HEK293 (cell line): ENCODE results near the gene KIAA0513.

ENCODE experiments used
- CTCF ChIA-PET: fragments of 350-600 bp; formaldehyde crosslinking; extraction: SDS; loops from one replicate; lab custom pipeline; 2021; ENCODE audit warnings: antibody characterized with exemption; lab: Yijun Ruan, JAX
- POLR2A ChIA-PET: fragments of 300-600 bp; formaldehyde crosslinking; extraction: SDS; loops from one replicate; lab custom pipeline; 2020; ENCODE audit warnings: antibody characterized with exemption, inconsistent platforms; lab: Yijun Ruan, JAX
- H3K27ac ChIP-seq: fragments of 200-500 bp; sonication (Bioruptor generic); 2 replicates; pipeline ENCODE4 v1.5.1; 2014; ENCODE audit warnings: low read depth, low read length, control low read depth, inconsistent platforms; ENCODE audit errors: extremely low read depth
- H3K36me3 ChIP-seq, 2 experiments: fragments of 200-500 bp in 1 of 2; sonication (Bioruptor generic) in 1 of 2; 1 replicate in 1 of 2; 2 replicates in 1 of 2; pipeline ENCODE4 v1.5.1; 2014 to 2017; ENCODE audit warnings: inconsistent platforms in 2 of 2, low read length in 2 of 2; ENCODE audit not compliant: control insufficient read depth in 2 of 2, insufficient read depth in 1 of 2
- H3K4me1 ChIP-seq: fragments of 200-500 bp; sonication (Bioruptor generic); 2 replicates; pipeline ENCODE4 v1.5.1; 2014; ENCODE audit warnings: mild to moderate bottlenecking, low read length, inconsistent platforms; ENCODE audit not compliant: control insufficient read depth, insufficient read depth
- H3K4me3 ChIP-seq: 2 replicates; pipeline ENCODE4 v1.5.1; 2011; ENCODE audit warnings: low read depth, mild to moderate bottlenecking, control low read depth, low read length, moderate library complexity
- H3K9me3 ChIP-seq: fragments of 200-500 bp; sonication (Bioruptor generic); 2 replicates; pipeline ENCODE4 v1.5.1; 2014; ENCODE audit warnings: low read depth, low read length, inconsistent platforms; ENCODE audit not compliant: control insufficient read depth, insufficient read depth
- CTCF ChIP-seq: fragments of 450-650 bp; formaldehyde crosslinking; IDR thresholded peaks from 2 replicates; pipeline ENCODE4 v1.5.1; 2016; ENCODE audit warnings: missing biosample characterization, missing genetic modification characterization
- EGR2 ChIP-seq: fragments of 450-650 bp; formaldehyde crosslinking; IDR thresholded peaks from 2 replicates; pipeline ENCODE4 v1.5.1; 2016; ENCODE audit warnings: low read depth, missing biosample characterization, missing genetic modification characterization
- GLIS2 ChIP-seq: fragments of 450-650 bp; formaldehyde crosslinking; IDR thresholded peaks from 2 replicates; pipeline ENCODE4 v1.5.1; 2016; ENCODE audit warnings: missing biosample characterization, missing genetic modification characterization
- IKZF3 ChIP-seq: fragments of 450-650 bp; IDR thresholded peaks from 2 replicates; pipeline ENCODE4 v1.5.0; 2018; ENCODE audit warnings: missing biosample characterization, mild to moderate bottlenecking, missing genetic modification characterization, moderate library complexity
- INSM2 ChIP-seq: fragments of 450-650 bp; formaldehyde crosslinking; IDR thresholded peaks from 2 replicates; pipeline ENCODE4 v1.5.1; 2016; ENCODE audit warnings: missing biosample characterization, missing genetic modification characterization
- PATZ1 ChIP-seq: fragments of 450-650 bp; formaldehyde crosslinking; IDR thresholded peaks from 2 replicates; pipeline ENCODE4 v1.5.1; 2016; ENCODE audit warnings: missing biosample characterization, missing genetic modification characterization
- SP7 ChIP-seq: fragments of 450-650 bp; formaldehyde crosslinking; IDR thresholded peaks from 2 replicates; pipeline ENCODE4 v1.5.1; 2016; ENCODE audit warnings: missing biosample characterization, missing genetic modification characterization
- ZFP41 ChIP-seq: fragments of 450-650 bp; formaldehyde crosslinking; IDR thresholded peaks from 2 replicates; pipeline ENCODE4 v1.5.1; 2016; ENCODE audit warnings: missing biosample characterization, missing genetic modification characterization, borderline replicate concordance
- ZNF184 ChIP-seq: fragments of 450-650 bp; IDR thresholded peaks from 2 replicates; pipeline ENCODE4 v1.5.1; 2018; ENCODE audit warnings: missing biosample characterization, mild to moderate bottlenecking, missing genetic modification characterization
- ZNF202 ChIP-seq: fragments of 450-650 bp; formaldehyde crosslinking; IDR thresholded peaks from 2 replicates; pipeline ENCODE4 v1.5.1; 2016; ENCODE audit warnings: missing biosample characterization, missing genetic modification characterization, borderline replicate concordance
- ZNF223 ChIP-seq: fragments of 450-650 bp; formaldehyde crosslinking; IDR thresholded peaks from 2 replicates; pipeline ENCODE4 v1.5.1; 2016; ENCODE audit warnings: missing biosample characterization, missing genetic modification characterization
- ZNF280D ChIP-seq: fragments of 450-650 bp; formaldehyde crosslinking; IDR thresholded peaks from 2 replicates; pipeline ENCODE4 v1.5.1; 2016; ENCODE audit warnings: missing biosample characterization, missing genetic modification characterization
- ZNF366 ChIP-seq: fragments of 450-650 bp; formaldehyde crosslinking; conservative IDR thresholded peaks from 2 replicates; pipeline ENCODE4 v1.5.1; 2016; ENCODE audit warnings: missing biosample characterization, missing genetic modification characterization
- ZNF404 ChIP-seq: fragments of 450-650 bp; formaldehyde crosslinking; IDR thresholded peaks from 2 replicates; pipeline ENCODE4 v1.5.1; 2017; ENCODE audit warnings: missing biosample characterization, missing genetic modification characterization
- ZNF433 ChIP-seq: fragments of 450-650 bp; formaldehyde crosslinking; IDR thresholded peaks from 2 replicates; pipeline ENCODE4 v1.5.1; 2016; ENCODE audit warnings: missing biosample characterization, missing genetic modification characterization, low read depth
- ZNF488 ChIP-seq: fragments of 450-650 bp; formaldehyde crosslinking; IDR thresholded peaks from 2 replicates; pipeline ENCODE4 v1.5.1; 2016; ENCODE audit warnings: missing biosample characterization, missing genetic modification characterization
- ZNF561 ChIP-seq: fragments of 450-650 bp; IDR thresholded peaks from 2 replicates; pipeline ENCODE4 v1.5.1; 2018; ENCODE audit warnings: missing biosample characterization, missing genetic modification characterization, borderline replicate concordance
- ZNF658 ChIP-seq: fragments of 450-650 bp; formaldehyde crosslinking; IDR thresholded peaks from 2 replicates; pipeline ENCODE4; 2016; ENCODE audit warnings: missing biosample characterization, missing genetic modification characterization
- ZNF664 ChIP-seq: fragments of 450-650 bp; formaldehyde crosslinking; IDR thresholded peaks from 2 replicates; pipeline ENCODE4 v1.5.1; 2016; ENCODE audit warnings: missing biosample characterization, missing genetic modification characterization
- ZNF785 ChIP-seq: fragments of 450-650 bp; formaldehyde crosslinking; IDR thresholded peaks from 2 replicates; pipeline ENCODE4 v1.5.1; 2016; ENCODE audit warnings: missing biosample characterization, missing genetic modification characterization
- ZSCAN30 ChIP-seq: fragments of 450-650 bp; IDR thresholded peaks from 2 replicates; pipeline ENCODE4 v1.5.1; 2018; ENCODE audit warnings: missing biosample characterization, mild to moderate bottlenecking, missing genetic modification characterization, moderate library complexity
- ZSCAN5A ChIP-seq: fragments of 450-650 bp; formaldehyde crosslinking; IDR thresholded peaks from 2 replicates; pipeline ENCODE4 v1.5.1; 2016; ENCODE audit warnings: missing biosample characterization, missing genetic modification characterization

The KIAA0513 gene

GRCh38 chr16:85064186-85064585 lies 36.6 kb downstream of the KIAA0513 start (continued):
- TF ChIP-seq ZSCAN5A (tag by site-specific recombination) (no peak), EGR2 (tag by site-specific recombination) (no peak), SP7 (no peak), ZNF561 (tag by site-specific recombination) (no peak), ZNF366 (no peak), PATZ1 (tag by site-specific recombination) (no peak)

- H3K9me3 ChIP-seq: no peaks in the 10 kb centered on the region
- ChIA-PET POLR2A (no interaction called here), CTCF (interaction anchor here (0.6 to 1.7 kb wide), 3 partner anchors 9 to 235 kb away, joined by 3 to 5 read pairs (median 4); no protein-coding TSS in a partner anchor)
- H3K4me1 ChIP-seq: no peaks in the 10 kb centered on the region
- H3K36me3 ChIP-seq: peaks cover 0 to 17% of the 10 kb centered on the region in 2 experiments; a peak in 1 of 3 replicates
- H3K4me3 ChIP-seq: no peak overlapping the region
- TF ChIP-seq ZNF433 (tag by site-specific recombination) (no peak), IKZF3 (tag by site-specific recombination) (no peak)
- no peak overlapping the region for H3K27ac ChIP-seq
Observed at GRCh38 chr16:85065099-85065498, 37.5 kb downstream of the KIAA0513 start.

GRCh38 chr16:85066346-85066885 lies 38.8 kb downstream of the KIAA0513 start:
- POLR2A ChIA-PET: interaction anchor here (1.3 kb wide), 1 partner anchor 10 kb away, joined by 3 read pairs; no protein-coding TSS in a partner anchor

More at GRCh38 chr16:85066346-85066885, 38.8 kb downstream of the KIAA0513 start:
- peaks cover 0 to 24% of the 10 kb centered on the region in 2 experiments; a peak in 1 of 3 replicates for H3K36me3 ChIP-seq
- no peak overlapping the region for H3K27ac ChIP-seq
- H3K4me3 ChIP-seq: no peak overlapping the region
- H3K9me3 ChIP-seq: no peaks in the 10 kb centered on the region
- CTCF ChIA-PET: interaction anchor here (1.4 kb wide), 1 partner anchor 48 kb away, joined by 4 read pairs; no protein-coding TSS in a partner anchor
- TF ChIP-seq CTCF (tag by site-specific recombination) (no peak), ZNF785 (tag by site-specific recombination) (no peak), ZFP41 (tag by site-specific recombination) (no peak), ZSCAN30 (no peak), GLIS2 (tag by site-specific recombination) (no peak), ZNF280D (tag by site-specific recombination) (no peak), INSM2 (tag by site-specific recombination) (no peak), ZNF664 (tag by site-specific recombination) (no peak), ZNF488 (no peak), ZNF658 (tag by site-specific recombination) (no peak), ZNF404 (tag by site-specific recombination) (no peak), ZNF223 (tag by site-specific recombination) (no peak), ZNF202 (tag by site-specific recombination) (no peak), ZNF184 (tag by site-specific recombination) (no peak)
- no peaks in the 10 kb centered on the region for H3K4me1 ChIP-seq
